Transverse colon (tissue), 4 donors: ENCODE measurements around the gene KCNH6. TPM values are rescaled to one million over a fixed set of nuclear protein-coding genes. Genes with fewer than 3 reads are reported as not detected.

ENCODE experiments used
- DNase-seq: peaks from one replicate; pipeline ENCODE4 v3.0.0-alpha.2; 2019
- H3K27ac ChIP-seq, 4 donors: fragments of 200-600 bp; sonication (generic); 2 replicates each; pipeline ENCODE4 v1.5.1; 2016 to 2018; ENCODE audit warnings: inconsistent platforms in 4 of 4
- H3K27me3 ChIP-seq: fragments of 200-600 bp; sonication (generic); 2 replicates; pipeline ENCODE4 v1.5.1; 2017; ENCODE audit warnings: inconsistent platforms
- H3K36me3 ChIP-seq, 4 donors: fragments of 200-600 bp; sonication (generic); 2 replicates each; pipeline ENCODE4 v1.5.1; 2017 to 2019; ENCODE audit warnings: inconsistent platforms in 4 of 4
- H3K4me1 ChIP-seq, 4 donors: fragments of 200-600 bp; sonication (generic); 2 replicates each; pipeline ENCODE4 v1.5.1; 2017 to 2020; ENCODE audit warnings: inconsistent platforms in 4 of 4
- H3K4me3 ChIP-seq, 4 donors: fragments of 200-600 bp; sonication (generic); 1 replicate in 1 of 4; 2 replicates in 3 of 4; pipeline versions ENCODE4 v1.5.1 to v1.6.1; 2017 to 2019; ENCODE audit warnings: inconsistent platforms in 4 of 4
- H3K9me3 ChIP-seq, 2 donors: fragments of 200-600 bp; sonication (generic); 2 replicates each; pipeline ENCODE4 v1.5.1; 2017 to 2019; ENCODE audit warnings: inconsistent platforms in 2 of 2
- CTCF ChIP-seq, 5 experiments: fragments of 200-600 bp in 3 of 5; fragments of 450-650 bp in 2 of 5; sonication (generic) in 3 of 5; IDR thresholded peaks; 1 replicate in 2 of 5; 2 replicates in 3 of 5; pipeline ENCODE4 v1.5.1; 2016 to 2017; ENCODE audit warnings: antibody characterized with exemption in 5 of 5, inconsistent platforms in 3 of 5, mild to moderate bottlenecking in 2 of 5, moderate library complexity in 1 of 5
- EP300 ChIP-seq: sonication (generic); formaldehyde crosslinking; IDR thresholded peaks from one replicate; pipeline ENCODE4 v1.6.1; 2017; ENCODE audit warnings: antibody characterized with exemption, low read depth
- POLR2A ChIP-seq: fragments of 450-650 bp; IDR thresholded peaks from one replicate; pipeline ENCODE4 v1.6.1; 2016; ENCODE audit warnings: antibody characterized with exemption, mild to moderate bottlenecking, moderate library complexity
- POLR2AphosphoS5 ChIP-seq, 3 donors: sonication (generic); formaldehyde crosslinking; IDR thresholded peaks; one replicate each; pipeline ENCODE4 v1.6.1; 2016; ENCODE audit warnings: antibody characterized with exemption in 3 of 3
- WGBS, 2 donors: methylation state at CpG; one replicate each; pipeline ENCODE4 v1.1.5; 2018; ENCODE audit warnings: low coverage in 1 of 2; 5-methylcytosine and 5-hydroxymethylcytosine counted together
- in situ Hi-C, 4 donors: fragments of 200-750 bp; cut with MboI; loops; one replicate each; pipeline versions ENCODE4 v1.15.0 to v1.15.1; 2017; ENCODE audit warnings: low sequenced_read_pairs in 3 of 4, low pct_ligation_motif_present in 1 of 4, low pct_unique_long_range_greater_than_20kb in 1 of 4
- intact Hi-C: fragments of 100-400 bp; cut with DNase I; formaldehyde crosslinking; loops from one replicate; pipeline ENCODE4 v1.15.1; 2023; ENCODE audit warnings: low total_unique reads
- total RNA-seq, 4 donors: library from RNA; depleted of rRNA; stranded (reverse); fragments of >200 nt; gene quantifications; one replicate each; pipeline ENCODE4 v1.1.0, GENCODE V29; 2016

The KCNH6 gene
- total RNA-seq, 4 donors from 2014 or later, result 0.48 to 0.96 TPM; not detected in 2

GRCh38 chr17:63555500-63556156 is 32.5 kb downstream of the KCNH6 start:
- intact Hi-C loops, result no loop called here
- no peak for DNase-seq
- no peak overlapping the region for H3K27ac ChIP-seq
- in situ Hi-C loops, result loop anchor here in 1 of 4 donors (10.0 kb wide), 1 partner anchor 59 kb away; no protein-coding TSS in a partner anchor
- H3K36me3 ChIP-seq, result no peaks in the 10 kb centered on the region
- no peaks in the 10 kb centered on the region for H3K9me3 ChIP-seq
- H3K27me3 ChIP-seq, result no peaks in the 10 kb centered on the region
- H3K4me1 ChIP-seq, result peaks cover 13 to 40% (median 19%) of the 10 kb centered on the region in 4 donors
- 75 to 77% methylated on average over 7 of the region's 7 CpGs for WGBS, 2 donors
- H3K4me3 ChIP-seq, result no peak overlapping the region
- TF ChIP-seq POLR2AphosphoS5 (IDR thresholded peaks at IDR 0.05), result no peak
- TF ChIP-seq EP300, result no peak
- no peak for TF ChIP-seq CTCF (IDR thresholded peaks at IDR 0.05)
- TF ChIP-seq POLR2A, result no peak

- intact Hi-C loops, result no loop called here
- peaks cover 7 to 33% (median 14%) of the 10 kb centered on the region in 4 donors for H3K4me1 ChIP-seq
- no peaks in the 10 kb centered on the region for H3K36me3 ChIP-seq
- no peaks in the 10 kb centered on the region for H3K9me3 ChIP-seq
- TF ChIP-seq EP300 (no peak), POLR2A (no peak), POLR2AphosphoS5 (IDR thresholded peaks at IDR 0.05) (no peak), CTCF (IDR thresholded peaks at IDR 0.05) (no peak)
- in situ Hi-C loops, result loop anchor here in 1 of 4 donors (10.0 kb wide), 1 partner anchor 57 kb away; no protein-coding TSS in a partner anchor
- DNase-seq, result no peak
- H3K4me3 ChIP-seq, result no peak overlapping the region
- 92 to 95% methylated on average over 2 of the region's 2 CpGs for WGBS, 2 donors
- no peak overlapping the region for H3K27ac ChIP-seq
- no peaks in the 10 kb centered on the region for H3K27me3 ChIP-seq
These were observed 34.3 kb downstream of the KCNH6 start for GRCh38 chr17:63557416-63557815.

- Histone ChIP-seq H3K4me3 (no peak overlapping the region), H3K9me3 (no peaks in the 10 kb centered on the region), H3K4me1 (peaks cover 0 to 29% (median 5%) of the 10 kb centered on the region in 4 donors), H3K36me3 (no peaks in the 10 kb centered on the region), H3K27ac (no peak overlapping the region), H3K27me3 (no peaks in the 10 kb centered on the region)
- in situ Hi-C loops (loop anchor here in 1 of 4 donors (10.0 kb wide), 1 partner anchor 56 kb away; no protein-coding TSS in a partner anchor), intact Hi-C loops (no loop called here)
- TF ChIP-seq POLR2AphosphoS5 (IDR thresholded peaks at IDR 0.05) (no peak), EP300 (no peak), CTCF (IDR thresholded peaks at IDR 0.05) (no peak), POLR2A (no peak)
- DNase-seq, result no peak
- 82 to 86% methylated on average over 3 of the region's 3 CpGs for WGBS, 2 donors
These were observed 35.3 kb downstream of the KCNH6 start for GRCh38 chr17:63558441-63558840.

DNA sequence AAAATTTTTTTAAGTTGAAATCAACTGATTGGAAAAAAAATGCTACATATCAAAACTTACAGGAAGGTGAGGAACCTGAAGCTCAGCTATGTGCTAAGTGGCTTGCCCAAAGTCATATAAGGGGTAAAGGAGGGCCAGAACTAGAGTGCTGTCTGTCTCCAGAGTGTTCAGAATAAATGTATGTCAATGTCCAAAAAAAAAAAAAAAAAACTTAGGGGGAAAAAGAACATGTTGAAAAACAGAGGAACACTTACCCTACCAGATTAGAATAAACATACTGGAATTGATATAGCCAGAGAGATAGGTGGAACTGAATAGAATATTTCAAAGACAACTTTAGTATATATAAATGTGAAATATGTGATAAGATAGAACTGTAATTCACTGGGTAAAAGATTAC is 38.7 kb downstream of the KCNH6 start:
- TF ChIP-seq POLR2AphosphoS5 (IDR thresholded peaks at IDR 0.05), result no peak
- no peak for TF ChIP-seq EP300
- TF ChIP-seq POLR2A, result no peak
- TF ChIP-seq CTCF (IDR thresholded peaks at IDR 0.05), result no peak
- H3K27me3 ChIP-seq, result no peaks in the 10 kb centered on the region
- no peak overlapping the region for H3K27ac ChIP-seq
- H3K4me3 ChIP-seq, result no peak overlapping the region
- peaks cover 0 to 16% (median 0%) of the 10 kb centered on the region in 4 donors for H3K4me1 ChIP-seq
- DNase-seq, result no peak
- intact Hi-C loops (no loop called here), in situ Hi-C loops (no loop called here)
- H3K9me3 ChIP-seq, result no peaks in the 10 kb centered on the region
- no peaks in the 10 kb centered on the region for H3K36me3 ChIP-seq
